GM18517 (cell line): ENCODE data around the gene RASA1.
"Not testable (repeated sequence)": the region's sequence is repeated elsewhere in the genome, so short reads cannot be mapped to it uniquely, and the experiment has no call there.

ENCODE experiments used
- ATAC-seq: cut with Tn5 transposase; IDR thresholded peaks from one replicate; pipeline ENCODE4 v1.9.1; 2021; ENCODE audit warnings: mild to moderate bottlenecking, moderate library complexity; ENCODE audit not compliant: unreplicated experiment

The RASA1 gene

DNA sequence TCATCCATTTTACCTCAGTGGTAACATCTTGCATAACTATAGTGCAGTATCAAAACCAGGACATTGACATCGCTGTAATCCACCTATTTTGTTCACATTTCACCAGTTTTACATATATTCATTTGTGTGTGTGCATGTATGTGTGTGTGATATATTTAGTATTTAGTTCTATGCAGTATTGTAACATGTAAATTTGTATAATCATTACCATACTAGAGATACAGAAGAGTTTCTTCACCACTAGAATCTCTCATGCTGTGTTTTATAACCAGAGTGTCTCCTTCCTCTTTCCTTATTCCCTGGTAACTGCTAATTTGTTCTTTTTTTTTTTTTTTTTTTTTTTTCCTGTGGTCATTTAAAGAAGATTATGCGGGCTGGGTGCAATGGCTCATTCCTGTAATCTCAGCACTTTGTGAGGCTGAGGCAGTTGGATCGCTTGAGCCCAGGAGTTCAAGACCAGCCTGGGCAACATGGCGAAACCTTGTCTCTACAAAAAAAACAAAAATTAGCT, 11.0 kb downstream of the RASA1 start:
- no peak for ATAC-seq

DNA sequence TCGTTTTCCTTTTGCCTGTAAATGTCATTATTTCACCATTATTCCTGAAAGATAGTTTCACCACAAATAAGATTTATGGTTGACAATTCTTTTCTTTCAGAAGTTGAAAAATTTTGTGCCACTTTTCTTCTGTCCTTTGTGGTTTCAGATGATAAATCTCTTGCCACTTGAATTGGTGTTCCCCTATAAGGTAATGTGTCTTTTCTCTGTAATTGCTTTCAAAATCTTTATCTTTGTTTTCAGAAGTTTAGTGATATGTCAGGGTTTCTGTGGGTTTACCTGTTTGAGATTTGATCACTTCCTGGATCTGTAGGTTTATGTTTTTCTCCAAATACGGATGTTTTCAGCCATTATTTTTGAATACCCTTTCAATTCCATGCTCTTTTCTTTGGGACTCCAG, 14.6 kb downstream of the RASA1 start:
- ATAC-seq, result no peak

DNA sequence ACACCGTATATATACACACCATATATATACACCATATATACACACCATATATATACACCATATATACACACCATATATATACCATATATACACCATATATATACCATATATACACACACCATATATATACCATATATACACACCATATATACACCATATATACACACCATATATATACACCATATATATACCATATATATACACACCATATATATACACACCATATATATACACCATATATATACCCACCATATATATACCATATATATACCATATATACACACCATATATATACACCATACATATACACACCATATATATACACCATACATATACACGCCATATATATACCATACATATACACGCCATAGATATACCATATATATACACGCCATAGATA, 19.6 kb downstream of the RASA1 start:
- not testable (repeated sequence) for ATAC-seq

GRCh38 chr5:87298692-87299362, 31.1 kb downstream of the RASA1 start:
- ATAC-seq, result no peak

- no peak for ATAC-seq
These were observed 32.5 kb downstream of the RASA1 start for GRCh38 chr5:87300176-87300575.

GRCh38 chr5:87300744-87301143, 33.1 kb downstream of the RASA1 start:
- no peak for ATAC-seq

GRCh38 chr5:87302061-87302460, 34.4 kb downstream of the RASA1 start:
- no peak for ATAC-seq

DNA sequence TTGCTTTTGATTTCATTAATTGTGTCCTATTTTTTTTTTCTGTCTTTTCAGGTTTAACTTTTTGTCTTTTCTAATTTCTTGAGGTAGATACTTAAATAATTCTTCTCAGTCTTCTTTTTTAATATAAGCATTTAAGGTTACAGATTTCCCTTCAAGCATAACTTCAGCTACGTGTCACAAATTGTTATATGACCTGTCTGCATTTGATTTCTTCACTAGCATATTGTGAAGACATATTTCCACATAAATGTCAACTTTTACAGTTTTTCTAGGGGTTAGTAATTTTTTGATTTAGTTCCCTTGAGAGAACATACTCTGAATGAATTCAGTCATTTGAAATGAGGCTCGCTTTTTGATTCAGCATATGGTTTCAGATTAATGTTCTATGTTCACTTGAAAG, 35.6 kb downstream of the RASA1 start:
- ATAC-seq, result no peak

- not testable (repeated sequence) for ATAC-seq
These were observed 38.4 kb downstream of the RASA1 start for GRCh38 chr5:87306090-87306489.

GRCh38 chr5:87307796-87308423, 40.2 kb downstream of the RASA1 start:
- peak; percentile 91 for ATAC-seq

DNA sequence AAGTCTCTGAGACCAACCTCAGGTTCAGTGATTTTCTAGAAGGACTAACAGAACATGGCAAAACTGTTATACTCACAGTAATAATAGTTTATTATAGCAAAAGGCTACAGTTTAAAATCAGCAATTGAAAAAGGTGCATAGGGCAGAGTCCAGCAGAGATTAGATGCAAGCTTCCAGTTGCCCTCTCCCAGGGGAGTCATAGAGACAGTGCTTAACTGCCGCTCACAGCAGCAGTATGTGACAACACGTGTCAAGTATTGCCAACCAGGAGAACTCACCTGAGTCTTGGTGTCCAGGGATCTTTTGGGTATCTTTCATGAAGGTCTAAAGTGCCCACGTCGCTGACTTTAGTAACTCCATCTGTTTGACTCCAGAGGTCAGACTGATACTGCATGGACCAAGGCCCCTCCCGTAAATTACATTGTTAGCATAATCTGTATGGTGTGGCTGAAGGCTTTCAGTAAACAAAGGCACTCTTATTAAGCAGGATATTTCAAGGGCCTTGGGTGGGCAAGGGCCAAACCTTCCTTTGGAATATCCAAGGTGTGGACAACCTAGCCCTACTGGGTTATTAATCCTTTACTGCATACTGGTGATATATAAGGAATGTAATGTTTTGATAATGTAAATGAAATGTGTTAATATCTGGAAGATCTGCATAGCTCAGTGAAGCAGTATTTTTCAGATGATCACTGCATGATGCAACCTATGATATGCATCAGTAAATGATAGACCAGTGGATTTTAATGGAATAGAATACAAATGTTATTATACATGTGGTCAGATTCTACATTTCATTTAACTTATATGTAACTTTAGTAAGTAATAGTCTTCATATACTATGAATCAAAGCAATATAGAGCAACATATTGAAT, 44.0 kb downstream of the RASA1 start:
- ATAC-seq, result no peak

- ATAC-seq, result no peak
These were observed 45.5 kb downstream of the RASA1 start for GRCh38 chr5:87313216-87313615.

DNA sequence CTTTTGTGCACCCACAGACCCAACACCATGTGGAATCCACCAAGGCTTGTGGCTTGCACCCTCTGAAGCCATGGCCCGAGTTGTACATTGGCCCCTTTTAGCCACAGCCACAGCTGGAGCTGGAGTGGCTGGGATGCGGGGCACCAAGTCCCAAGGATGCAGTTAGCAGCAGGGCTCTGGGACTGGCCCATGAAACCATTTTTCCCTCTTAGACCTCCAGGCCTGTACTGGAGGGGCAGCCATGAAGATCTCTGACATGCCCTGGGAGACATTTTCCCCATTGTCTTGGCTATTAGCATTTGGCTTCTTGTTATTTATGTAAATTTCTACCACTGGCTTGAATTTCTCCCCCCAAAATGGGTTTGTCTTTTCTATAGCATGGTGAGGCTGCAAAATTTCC, 51.8 kb downstream of the RASA1 start:
- no peak for ATAC-seq

GRCh38 chr5:87321605-87322004, 53.9 kb downstream of the RASA1 start:
- ATAC-seq, result no peak

DNA sequence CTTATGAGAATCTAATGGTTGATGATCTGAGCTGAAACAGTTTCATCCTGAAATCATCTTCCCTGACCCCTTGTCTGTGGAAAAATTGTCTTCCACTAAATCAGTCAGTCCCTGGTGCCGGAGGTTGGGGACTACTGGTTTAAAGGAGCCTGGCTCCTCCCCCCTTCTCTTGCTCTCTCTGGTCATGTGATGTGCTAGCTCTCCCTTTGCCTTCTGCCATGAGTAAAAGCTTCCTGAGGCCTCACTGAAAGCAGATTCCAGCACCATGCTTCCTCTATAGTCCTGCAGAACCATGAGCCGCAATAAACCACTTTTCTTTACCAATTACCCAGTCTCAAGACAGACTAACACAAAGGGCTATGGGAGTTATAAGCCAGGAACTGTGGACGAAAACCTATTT, 54.7 kb downstream of the RASA1 start:
- no peak for ATAC-seq

DNA sequence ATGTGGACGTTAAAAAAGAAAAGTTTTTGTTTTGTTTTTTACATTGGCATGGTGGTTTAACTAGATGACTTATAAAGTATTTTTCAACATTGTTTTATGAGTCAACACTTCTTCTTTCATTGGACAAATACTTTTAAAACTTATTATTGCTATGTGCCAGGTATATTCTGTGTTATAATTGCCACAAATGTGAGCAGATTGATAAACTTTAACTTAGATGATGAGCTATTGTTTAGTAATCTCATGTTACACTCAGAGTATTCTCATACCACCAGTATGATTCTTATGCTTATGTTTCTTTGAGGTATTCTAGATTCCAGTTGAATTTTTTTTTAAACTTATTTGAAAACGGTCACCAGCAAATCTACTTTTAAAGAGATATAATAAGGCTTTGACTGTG, 60.3 kb downstream of the RASA1 start:
- ATAC-seq, result no peak

DNA sequence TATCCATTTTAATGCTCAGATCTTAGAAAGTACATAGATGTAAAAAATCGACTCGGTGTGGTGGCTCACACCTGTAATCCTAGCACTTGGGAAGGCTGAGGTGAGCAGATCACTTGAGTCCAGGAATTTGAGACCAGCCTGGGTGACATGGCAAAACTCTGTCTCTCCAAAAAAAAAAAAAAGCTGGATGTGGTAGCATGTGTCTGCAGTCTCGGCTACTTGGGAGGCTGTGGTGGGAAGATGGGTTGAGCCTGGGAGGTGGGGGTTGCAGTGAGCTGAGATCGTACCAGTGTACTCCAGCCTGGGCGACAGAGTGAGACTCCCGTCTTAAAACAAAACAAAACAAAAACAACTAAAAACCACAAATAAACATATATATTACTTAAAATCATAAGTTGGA, 61.4 kb downstream of the RASA1 start:
- ATAC-seq, result no peak

GRCh38 chr5:87339986-87340385, 72.3 kb downstream of the RASA1 start:
- no peak for ATAC-seq

DNA sequence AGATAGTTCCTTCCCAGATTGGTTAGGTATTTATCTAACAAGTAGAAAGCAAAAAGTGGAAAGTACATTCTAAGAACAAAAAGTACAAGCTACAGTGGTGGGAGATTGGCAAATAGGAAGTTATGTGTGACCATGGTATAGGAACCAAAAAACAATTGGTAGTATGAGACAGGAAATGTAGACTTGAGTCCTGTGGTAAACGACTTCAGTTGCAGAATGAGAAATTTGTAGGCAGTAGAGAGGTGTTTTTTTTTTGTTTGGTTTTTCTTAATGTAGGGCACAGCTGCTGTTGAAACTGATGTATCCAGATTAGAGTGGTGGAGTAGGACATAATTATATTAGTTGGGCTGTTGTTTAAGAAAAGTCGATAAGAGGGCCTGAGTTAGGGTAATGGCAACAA, 73.0 kb downstream of the RASA1 start:
- ATAC-seq, result peak; percentile 100

DNA sequence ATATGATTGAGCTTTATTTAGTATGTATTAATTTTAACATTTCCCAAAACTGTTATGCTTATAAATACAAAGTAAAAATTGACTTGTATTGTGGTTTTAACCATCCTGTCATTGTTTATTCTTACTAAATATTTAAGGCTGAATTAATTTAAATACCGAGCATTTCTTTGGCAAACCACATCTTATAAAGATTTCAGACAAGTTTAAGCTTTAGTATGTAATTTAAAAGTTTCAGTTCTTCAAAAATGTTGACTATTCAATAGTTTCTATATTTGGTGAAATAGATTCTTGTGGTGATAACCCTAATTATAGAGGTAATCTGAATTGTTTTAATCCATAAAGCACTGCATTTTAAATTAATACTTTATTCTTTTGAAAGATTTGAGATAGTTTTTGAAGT, 79.6 kb downstream of the RASA1 start:
- ATAC-seq, result no peak

- ATAC-seq, result no peak
These were observed 80.2 kb downstream of the RASA1 start for GRCh38 chr5:87347841-87348240.

DNA sequence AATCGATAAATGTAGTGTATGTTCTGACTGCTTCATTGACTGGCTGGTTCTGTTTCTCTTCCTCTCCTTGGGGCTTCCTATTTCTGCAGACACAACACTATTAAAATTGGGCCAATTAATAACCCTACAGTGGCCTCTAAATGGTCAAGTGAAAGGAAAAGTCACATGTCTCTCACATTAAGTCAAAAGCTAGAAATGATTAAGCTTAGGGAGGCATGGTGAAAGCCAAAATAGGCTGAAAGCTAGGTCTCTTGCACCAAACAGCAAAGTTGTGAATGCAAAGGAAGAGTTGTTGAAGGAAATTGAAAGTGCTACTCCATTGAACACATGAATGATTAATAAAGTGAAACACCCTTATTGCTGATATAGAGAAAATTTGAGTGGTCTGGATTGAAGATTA, 86.8 kb downstream of the RASA1 start:
- peak; percentile 95 for ATAC-seq
